Testis (tissue), 3 donors: Measurements from ENCODE around the gene DMD. TPM values are rescaled to one million over a fixed set of nuclear protein-coding genes. Genes with fewer than 3 reads are reported as not detected.

Experiments
- DNase-seq: peaks from one replicate; pipeline ENCODE4 v3.0.0-alpha.2; 2019
- H3K27ac ChIP-seq, 2 donors: fragments of 200-600 bp; sonication (generic); one replicate each; pipeline ENCODE4 v1.5.1; 2019
- H3K27me3 ChIP-seq: fragments of 200-600 bp; sonication (generic); one replicate; pipeline ENCODE4 v1.5.1; 2019
- H3K36me3 ChIP-seq: fragments of 200-600 bp; sonication (generic); one replicate; pipeline ENCODE4 v1.5.1; 2017; ENCODE audit warnings: low read depth; ENCODE audit errors: missing control alignments
- H3K4me1 ChIP-seq: fragments of 200-600 bp; sonication (generic); one replicate; pipeline ENCODE4 v1.5.1; 2019
- H3K4me3 ChIP-seq, 2 donors: fragments of 200-600 bp; sonication (generic); one replicate each; pipeline ENCODE4 v1.5.1; 2017 to 2019
- H3K9me3 ChIP-seq: fragments of 200-600 bp; sonication (generic); one replicate; pipeline ENCODE4 v1.5.1; 2017
- POLR2A ChIP-seq: fragments of 450-650 bp; IDR thresholded peaks from one replicate; pipeline ENCODE4 v1.6.1; 2017; ENCODE audit warnings: antibody characterized with exemption, mild to moderate bottlenecking, moderate library complexity
- WGBS, 2 donors: methylation state at CpG; one replicate each; pipeline ENCODE4 v1.1.5; 2018; 5-methylcytosine and 5-hydroxymethylcytosine counted together
- intact Hi-C: fragments of 100-400 bp; cut with DNase I; formaldehyde crosslinking; loops from one replicate; pipeline ENCODE4 v1.15.1; 2023; ENCODE audit warnings: low total_unique reads
- polyA plus RNA-seq: library from polyadenylated mRNA; stranded (reverse); fragments of 350-450 nt; fragmentation: Illumina TruSeq; extraction: RNeasy Lipid Tissue Mini Kit (QIAGEN cat#74804); gene quantifications from one replicate; pipeline ENCODE4 v1.2.3, GENCODE V29; 2014; ENCODE audit warnings: low read depth, low replicate concordance; ENCODE audit not compliant: insufficient read depth
- total RNA-seq, 2 donors: library from RNA; depleted of rRNA; stranded (reverse); fragments of >200 nt; gene quantifications; one replicate each; pipeline ENCODE4 v1.2.3, GENCODE V29; 2016
- TF ChIP-seq, protein P1 (sequence below), 3 experiments: fragments of 450-650 bp in 2 of 3; fragments of 200-600 bp in 1 of 3; sonication (generic) in 1 of 3; IDR thresholded peaks; one replicate each; pipeline ENCODE4 v1.5.1; 2016 to 2019; ENCODE audit warnings: antibody characterized with exemption in 3 of 3, mild to moderate bottlenecking in 2 of 3, moderate library complexity in 1 of 3

DMD gene
- total and polyA plus RNA-seq, 3 donors from 2014 or later: 11.3 to 34.1 (median 24.2) TPM

DNA sequence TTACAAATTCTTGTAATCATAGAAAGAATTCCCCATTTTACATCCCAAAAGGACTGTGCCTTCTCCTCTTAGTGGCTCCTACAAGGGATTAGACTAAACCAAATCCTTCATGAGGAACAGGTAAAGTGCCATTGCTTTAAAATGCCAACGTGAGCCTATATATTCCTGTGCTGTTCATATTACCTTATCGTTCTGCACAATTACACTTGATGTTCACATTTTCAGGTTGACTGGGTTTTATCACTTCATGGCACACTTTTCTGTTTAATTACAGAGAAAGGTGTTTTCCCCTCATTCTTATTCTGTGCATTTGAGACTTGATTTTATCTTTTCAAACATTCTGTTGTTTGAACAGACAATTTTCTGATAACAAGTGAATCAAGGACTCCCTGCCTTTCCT is 1493.9 kb downstream of the DMD start:
- no peak overlapping the region for H3K27ac ChIP-seq
- intact Hi-C loops: no loop called here
- no peaks in the 10 kb centered on the region for H3K4me1 ChIP-seq
- 83 to 88% methylated on average over 2 of the region's 2 CpGs for WGBS, 2 donors
- no peak for DNase-seq
- H3K27me3 ChIP-seq: no peaks in the 10 kb centered on the region
- no peak overlapping the region for H3K4me3 ChIP-seq
- H3K9me3 ChIP-seq: no peaks in the 10 kb centered on the region
- TF ChIP-seq, protein P1, sequence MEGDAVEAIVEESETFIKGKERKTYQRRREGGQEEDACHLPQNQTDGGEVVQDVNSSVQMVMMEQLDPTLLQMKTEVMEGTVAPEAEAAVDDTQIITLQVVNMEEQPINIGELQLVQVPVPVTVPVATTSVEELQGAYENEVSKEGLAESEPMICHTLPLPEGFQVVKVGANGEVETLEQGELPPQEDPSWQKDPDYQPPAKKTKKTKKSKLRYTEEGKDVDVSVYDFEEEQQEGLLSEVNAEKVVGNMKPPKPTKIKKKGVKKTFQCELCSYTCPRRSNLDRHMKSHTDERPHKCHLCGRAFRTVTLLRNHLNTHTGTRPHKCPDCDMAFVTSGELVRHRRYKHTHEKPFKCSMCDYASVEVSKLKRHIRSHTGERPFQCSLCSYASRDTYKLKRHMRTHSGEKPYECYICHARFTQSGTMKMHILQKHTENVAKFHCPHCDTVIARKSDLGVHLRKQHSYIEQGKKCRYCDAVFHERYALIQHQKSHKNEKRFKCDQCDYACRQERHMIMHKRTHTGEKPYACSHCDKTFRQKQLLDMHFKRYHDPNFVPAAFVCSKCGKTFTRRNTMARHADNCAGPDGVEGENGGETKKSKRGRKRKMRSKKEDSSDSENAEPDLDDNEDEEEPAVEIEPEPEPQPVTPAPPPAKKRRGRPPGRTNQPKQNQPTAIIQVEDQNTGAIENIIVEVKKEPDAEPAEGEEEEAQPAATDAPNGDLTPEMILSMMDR (IDR thresholded peaks at IDR 0.05): no peak
- TF ChIP-seq POLR2A: no peak
- H3K36me3 ChIP-seq: no peaks in the 10 kb centered on the region

- intact Hi-C loops: no loop called here
- H3K4me1 ChIP-seq: no peaks in the 10 kb centered on the region
- TF ChIP-seq, protein P1 (IDR thresholded peaks at IDR 0.05): no peak
- TF ChIP-seq POLR2A: no peak
- no peak for DNase-seq
- H3K9me3 ChIP-seq: no peaks in the 10 kb centered on the region
- no peaks in the 10 kb centered on the region for H3K36me3 ChIP-seq
- H3K4me3 ChIP-seq: no peak overlapping the region
- no peak overlapping the region for H3K27ac ChIP-seq
- H3K27me3 ChIP-seq: no peaks in the 10 kb centered on the region
- 87 to 94% methylated on average over 5 of the region's 5 CpGs for WGBS, 2 donors
Observed at GRCh38 chrX:31715675-31716074, 1495.7 kb downstream of the DMD start.

DNA sequence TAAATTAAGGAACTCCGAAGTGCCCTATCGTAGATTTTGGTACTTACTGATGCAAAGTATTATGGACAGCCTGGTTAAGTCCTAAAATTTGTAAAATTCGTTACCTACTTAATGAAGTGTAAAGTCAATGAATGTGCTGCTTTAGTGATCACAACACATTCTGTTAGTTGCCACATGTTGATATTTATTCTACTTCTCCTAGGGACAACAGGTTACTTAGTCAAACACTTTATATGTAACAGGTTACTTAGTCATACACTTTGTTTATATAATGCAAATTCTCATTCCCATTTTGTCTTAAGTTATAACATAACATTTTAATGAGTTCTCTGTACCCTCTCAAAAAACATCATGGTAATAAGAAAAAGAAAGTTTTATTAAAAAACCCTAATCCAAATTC is 1496.6 kb downstream of the DMD start:
- 83 to 91% methylated on average over 3 of the region's 3 CpGs for WGBS, 2 donors
- DNase-seq: no peak
- Histone ChIP-seq H3K4me3 (no peak overlapping the region), H3K36me3 (no peaks in the 10 kb centered on the region), H3K4me1 (no peaks in the 10 kb centered on the region), H3K9me3 (no peaks in the 10 kb centered on the region), H3K27ac (no peak overlapping the region), H3K27me3 (no peaks in the 10 kb centered on the region)
- TF ChIP-seq, protein P1 (IDR thresholded peaks at IDR 0.05): no peak
- TF ChIP-seq POLR2A: no peak
- intact Hi-C loops: no loop called here

GRCh38 chrX:31713120-31713519 is 1498.2 kb downstream of the DMD start:
- Histone ChIP-seq H3K4me3 (no peak overlapping the region), H3K36me3 (no peaks in the 10 kb centered on the region), H3K27ac (no peak overlapping the region), H3K9me3 (no peaks in the 10 kb centered on the region), H3K4me1 (no peaks in the 10 kb centered on the region), H3K27me3 (no peaks in the 10 kb centered on the region)
- intact Hi-C loops: no loop called here
- DNase-seq: no peak
- TF ChIP-seq, protein P1 (IDR thresholded peaks at IDR 0.05): no peak
- no peak for TF ChIP-seq POLR2A
- 80 to 100% methylated on average over 1 of the region's 1 CpG for WGBS, 2 donors

DNA sequence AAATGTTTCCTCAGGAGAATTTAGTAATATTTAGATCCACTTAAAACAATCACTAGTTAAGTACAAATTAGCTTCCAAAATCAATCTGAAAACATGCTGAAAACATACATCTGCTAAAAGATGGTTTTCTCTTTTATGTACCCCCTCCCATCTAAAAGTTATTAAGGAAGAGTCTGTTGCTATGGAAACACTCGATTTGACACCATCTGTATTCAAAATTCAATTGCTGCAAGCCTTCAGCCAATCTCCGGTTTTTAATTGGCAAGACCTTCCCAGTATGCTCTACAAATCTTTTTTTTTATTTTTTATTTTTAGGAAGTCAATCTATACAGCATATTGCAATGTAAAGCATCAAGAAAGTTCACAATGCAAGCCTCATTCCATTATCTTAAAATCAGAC is 1500.2 kb downstream of the DMD start:
- TF ChIP-seq, protein P1 (IDR thresholded peaks at IDR 0.05): no peak
- no peak for TF ChIP-seq POLR2A
- intact Hi-C loops: no loop called here
- Histone ChIP-seq H3K27ac (no peak overlapping the region), H3K4me1 (no peaks in the 10 kb centered on the region), H3K27me3 (no peaks in the 10 kb centered on the region), H3K9me3 (no peaks in the 10 kb centered on the region), H3K4me3 (no peak overlapping the region), H3K36me3 (no peaks in the 10 kb centered on the region)
- no peak for DNase-seq
- 63 to 73% methylated on average over 2 of the region's 2 CpGs for WGBS, 2 donors
